PC-9 (cell line): ENCODE data around the gene TUBGCP2.

Source experiments
- CTCF ChIP-seq: fragments of 200-600 bp; sonication (generic); conservative IDR thresholded peaks from 2 replicates; pipeline ENCODE4 v1.6.1; 2017; ENCODE audit warnings: mixed run types, antibody characterized with exemption, mild to moderate bottlenecking, moderate library complexity
- EZH2 ChIP-seq: fragments of 200-600 bp; sonication (generic); IDR thresholded peaks from 2 replicates; pipeline ENCODE4 v1.8.0; 2017; ENCODE audit warnings: antibody characterized with exemption, low read depth

- TF ChIP-seq CTCF (no peak), EZH2 (no peak)
Observed at GRCh38 chr10:133324198-133324792, 15.6 kb upstream of the TUBGCP2 start.
